HEK293 (cell line): ENCODE measurements around the gene BEND7.

Experiments used
- YY1 ChIP-seq: fragments of 450-650 bp; formaldehyde crosslinking; IDR thresholded peaks from 2 replicates; pipeline ENCODE4 v1.5.1; 2018; ENCODE audit warnings: missing biosample characterization, missing genetic modification characterization
- ZNF280C ChIP-seq: fragments of 450-650 bp; formaldehyde crosslinking; IDR thresholded peaks from 2 replicates; pipeline ENCODE4 v1.5.1; 2016; ENCODE audit warnings: missing biosample characterization, missing genetic modification characterization
- TF ChIP-seq, protein P1 (sequence below): fragments of 450-650 bp; formaldehyde crosslinking; IDR thresholded peaks from 2 replicates; pipeline ENCODE4 v1.5.1; 2016; ENCODE audit warnings: missing biosample characterization, missing genetic modification characterization

DNA sequence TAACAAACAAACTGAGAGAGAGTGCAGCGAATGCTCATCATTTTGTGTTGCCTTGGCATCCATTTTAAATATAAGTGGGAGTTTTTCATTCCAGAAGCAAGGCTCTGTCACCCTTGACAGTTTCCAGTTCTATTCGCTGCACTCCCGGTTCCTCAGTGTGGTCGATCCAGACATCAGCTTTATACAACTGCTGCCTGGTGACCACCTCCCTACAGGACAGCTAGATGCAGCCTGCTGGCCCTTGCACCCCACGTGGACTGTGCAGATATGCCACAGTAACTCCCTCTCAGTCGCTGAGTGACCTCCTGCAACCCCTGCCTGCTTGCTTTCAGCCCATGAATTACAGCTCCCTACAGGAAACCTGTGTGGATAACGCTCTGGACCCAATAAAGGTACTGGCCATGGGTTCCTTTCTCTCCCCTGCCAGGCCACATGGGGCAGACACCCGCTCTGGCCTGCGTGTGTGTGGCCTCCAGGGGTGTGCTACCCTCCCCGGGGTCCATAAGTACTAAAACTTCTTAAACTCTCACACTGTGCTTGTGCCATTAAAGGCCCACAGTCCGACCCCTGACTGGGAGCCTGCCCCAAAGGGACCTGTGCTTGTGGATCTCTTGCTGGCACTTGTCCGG, 23.6 kb downstream of the BEND7 start:
- TF ChIP-seq ZNF280C (tag by site-specific recombination) (no peak), YY1 (tag by site-specific recombination) (no peak)
- TF ChIP-seq, protein P1, sequence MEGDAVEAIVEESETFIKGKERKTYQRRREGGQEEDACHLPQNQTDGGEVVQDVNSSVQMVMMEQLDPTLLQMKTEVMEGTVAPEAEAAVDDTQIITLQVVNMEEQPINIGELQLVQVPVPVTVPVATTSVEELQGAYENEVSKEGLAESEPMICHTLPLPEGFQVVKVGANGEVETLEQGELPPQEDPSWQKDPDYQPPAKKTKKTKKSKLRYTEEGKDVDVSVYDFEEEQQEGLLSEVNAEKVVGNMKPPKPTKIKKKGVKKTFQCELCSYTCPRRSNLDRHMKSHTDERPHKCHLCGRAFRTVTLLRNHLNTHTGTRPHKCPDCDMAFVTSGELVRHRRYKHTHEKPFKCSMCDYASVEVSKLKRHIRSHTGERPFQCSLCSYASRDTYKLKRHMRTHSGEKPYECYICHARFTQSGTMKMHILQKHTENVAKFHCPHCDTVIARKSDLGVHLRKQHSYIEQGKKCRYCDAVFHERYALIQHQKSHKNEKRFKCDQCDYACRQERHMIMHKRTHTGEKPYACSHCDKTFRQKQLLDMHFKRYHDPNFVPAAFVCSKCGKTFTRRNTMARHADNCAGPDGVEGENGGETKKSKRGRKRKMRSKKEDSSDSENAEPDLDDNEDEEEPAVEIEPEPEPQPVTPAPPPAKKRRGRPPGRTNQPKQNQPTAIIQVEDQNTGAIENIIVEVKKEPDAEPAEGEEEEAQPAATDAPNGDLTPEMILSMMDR (tag by site-specific recombination) = no peak
